Peyer's patch (tissue), 4 donors: ENCODE data around the gene OR2C3.

Experiments
- POLR2A ChIP-seq, 2 donors: fragments of 450-650 bp; IDR thresholded peaks; one replicate each; pipeline ENCODE4 v1.5.1; 2017; ENCODE audit warnings: antibody characterized with exemption in 2 of 2, mild to moderate bottlenecking in 2 of 2, moderate library complexity in 2 of 2
- TF ChIP-seq, protein P1 (sequence below), 6 experiments: fragments of 450-650 bp in 4 of 6; fragments of 200-600 bp in 2 of 6; sonication (generic) in 1 of 6; IDR thresholded peaks; one replicate each; pipeline ENCODE4 v1.5.1; 2017 to 2019; ENCODE audit warnings: antibody characterized with exemption in 6 of 6, mild to moderate bottlenecking in 3 of 6, moderate library complexity in 1 of 6

DNA sequence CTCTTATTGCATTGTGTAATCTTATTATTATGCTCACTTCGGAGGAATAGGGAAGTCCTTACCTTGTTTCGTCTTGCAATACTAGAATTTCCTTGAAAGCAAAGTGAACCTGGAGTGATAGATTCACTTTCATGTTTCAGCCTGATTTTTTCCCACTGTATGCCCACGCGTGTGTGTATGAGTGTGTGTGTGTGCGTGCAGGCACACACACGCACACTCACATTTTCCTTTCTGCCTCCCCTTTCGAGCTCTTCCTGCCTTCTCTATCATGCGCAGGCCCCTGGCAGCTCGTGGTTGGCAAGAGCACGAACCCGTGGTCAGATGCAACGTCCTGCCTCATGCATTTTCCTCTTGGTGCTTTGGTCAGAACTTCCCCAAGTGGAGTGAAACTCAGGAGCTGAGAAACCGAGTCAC is 12.5 kb upstream of the OR2C3 start, which contains the start of gene GCSAML:
- TF ChIP-seq, protein P1, sequence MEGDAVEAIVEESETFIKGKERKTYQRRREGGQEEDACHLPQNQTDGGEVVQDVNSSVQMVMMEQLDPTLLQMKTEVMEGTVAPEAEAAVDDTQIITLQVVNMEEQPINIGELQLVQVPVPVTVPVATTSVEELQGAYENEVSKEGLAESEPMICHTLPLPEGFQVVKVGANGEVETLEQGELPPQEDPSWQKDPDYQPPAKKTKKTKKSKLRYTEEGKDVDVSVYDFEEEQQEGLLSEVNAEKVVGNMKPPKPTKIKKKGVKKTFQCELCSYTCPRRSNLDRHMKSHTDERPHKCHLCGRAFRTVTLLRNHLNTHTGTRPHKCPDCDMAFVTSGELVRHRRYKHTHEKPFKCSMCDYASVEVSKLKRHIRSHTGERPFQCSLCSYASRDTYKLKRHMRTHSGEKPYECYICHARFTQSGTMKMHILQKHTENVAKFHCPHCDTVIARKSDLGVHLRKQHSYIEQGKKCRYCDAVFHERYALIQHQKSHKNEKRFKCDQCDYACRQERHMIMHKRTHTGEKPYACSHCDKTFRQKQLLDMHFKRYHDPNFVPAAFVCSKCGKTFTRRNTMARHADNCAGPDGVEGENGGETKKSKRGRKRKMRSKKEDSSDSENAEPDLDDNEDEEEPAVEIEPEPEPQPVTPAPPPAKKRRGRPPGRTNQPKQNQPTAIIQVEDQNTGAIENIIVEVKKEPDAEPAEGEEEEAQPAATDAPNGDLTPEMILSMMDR (IDR thresholded peaks at IDR 0.05) = no peak
- TF ChIP-seq POLR2A (IDR thresholded peaks at IDR 0.05) = no peak
